GM10248 (cell line): ENCODE data around the gene TMEM132A.
"Not testable (repeated sequence)": the region's sequence is repeated elsewhere in the genome, so short reads cannot be mapped to it uniquely, and the experiment has no call there.

Experiments
- CTCF ChIA-PET: fragments of 300-600 bp; sonication (Branson Sonifier 250); formaldehyde crosslinking; extraction: SDS; loops from one replicate; lab custom pipeline; 2021; ENCODE audit warnings: antibody characterized with exemption; lab: Yijun Ruan, JAX
- POLR2A ChIA-PET: fragments of 350-650 bp; sonication (Branson Sonifier 250); formaldehyde crosslinking; extraction: SDS; loops from one replicate; lab custom pipeline; 2020; ENCODE audit warnings: antibody characterized with exemption; lab: Yijun Ruan, JAX
- DNase-seq: peaks from one replicate; pipeline ENCODE4 v3.0.0; 2012; ENCODE audit errors: extremely low spot score
- TF ChIP-seq, protein P1 (sequence below): IDR thresholded peaks from 2 replicates; pipeline ENCODE4 v1.5.1; 2012; ENCODE audit warnings: mild to moderate bottlenecking, low read depth; ENCODE audit errors: extremely low read depth, missing control alignments, control extremely low read depth

TMEM132A gene

DNA sequence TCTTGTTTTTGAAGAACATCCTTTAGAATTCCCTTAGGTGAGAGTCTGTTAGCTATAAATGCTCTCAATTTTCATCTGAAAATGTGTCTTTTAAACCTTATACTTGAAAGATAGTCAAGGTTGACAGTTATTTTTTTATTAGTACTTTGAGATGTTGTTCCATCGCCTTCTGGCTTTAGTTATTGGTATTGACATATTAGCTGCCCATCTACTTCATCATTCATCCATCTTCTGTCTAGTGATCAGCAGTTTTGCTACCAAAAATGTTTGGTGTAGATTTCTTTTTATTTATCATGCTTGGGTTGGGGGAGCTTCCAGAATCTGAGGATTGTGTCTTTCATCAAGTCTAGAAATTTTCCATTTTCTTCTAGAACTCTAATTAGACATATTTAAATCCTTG is 44.0 kb downstream of the TMEM132A start:
- ChIA-PET CTCF (interaction anchor here (1.2 to 4.3 kb wide), 5 partner anchors 8 to 19 kb away, joined by 3 to 24 read pairs (median 5); no protein-coding TSS in a partner anchor), POLR2A (no interaction called here)
- TF ChIP-seq, protein P1, sequence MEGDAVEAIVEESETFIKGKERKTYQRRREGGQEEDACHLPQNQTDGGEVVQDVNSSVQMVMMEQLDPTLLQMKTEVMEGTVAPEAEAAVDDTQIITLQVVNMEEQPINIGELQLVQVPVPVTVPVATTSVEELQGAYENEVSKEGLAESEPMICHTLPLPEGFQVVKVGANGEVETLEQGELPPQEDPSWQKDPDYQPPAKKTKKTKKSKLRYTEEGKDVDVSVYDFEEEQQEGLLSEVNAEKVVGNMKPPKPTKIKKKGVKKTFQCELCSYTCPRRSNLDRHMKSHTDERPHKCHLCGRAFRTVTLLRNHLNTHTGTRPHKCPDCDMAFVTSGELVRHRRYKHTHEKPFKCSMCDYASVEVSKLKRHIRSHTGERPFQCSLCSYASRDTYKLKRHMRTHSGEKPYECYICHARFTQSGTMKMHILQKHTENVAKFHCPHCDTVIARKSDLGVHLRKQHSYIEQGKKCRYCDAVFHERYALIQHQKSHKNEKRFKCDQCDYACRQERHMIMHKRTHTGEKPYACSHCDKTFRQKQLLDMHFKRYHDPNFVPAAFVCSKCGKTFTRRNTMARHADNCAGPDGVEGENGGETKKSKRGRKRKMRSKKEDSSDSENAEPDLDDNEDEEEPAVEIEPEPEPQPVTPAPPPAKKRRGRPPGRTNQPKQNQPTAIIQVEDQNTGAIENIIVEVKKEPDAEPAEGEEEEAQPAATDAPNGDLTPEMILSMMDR: no peak
- no peak for DNase-seq

DNA sequence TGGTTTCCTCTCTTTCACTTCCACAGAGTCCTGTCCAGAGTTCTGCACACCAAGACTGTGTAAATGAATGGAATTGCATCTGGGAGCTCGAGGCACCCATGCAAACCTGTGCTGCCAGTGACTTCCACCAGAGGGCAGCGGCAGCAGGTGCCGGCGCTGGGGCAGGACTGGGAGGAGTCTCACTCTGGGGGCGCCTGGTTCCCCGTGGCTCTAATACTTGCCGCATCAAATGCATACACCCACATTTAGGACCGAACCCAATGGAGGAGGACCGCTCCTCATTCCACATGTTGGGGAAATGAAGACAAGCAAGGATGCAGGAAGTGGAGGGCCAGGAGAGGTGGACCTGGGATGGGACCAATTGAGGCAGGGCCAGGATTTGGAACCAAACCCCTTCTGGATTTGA is 46.1 kb downstream of the TMEM132A start:
- TF ChIP-seq, protein P1: peak; percentile 90
- POLR2A ChIA-PET: no interaction called here
- CTCF ChIA-PET: interaction anchor here (0.6 to 4.3 kb wide), 33 partner anchors 9 to 217 kb away, joined by 3 to 24 read pairs (median 6); no protein-coding TSS in a partner anchor
- peak; percentile 81 for DNase-seq

GRCh38 chr11:60970890-60971289 is 46.6 kb downstream of the TMEM132A start:
- TF ChIP-seq, protein P1: no peak
- no peak for DNase-seq
- ChIA-PET POLR2A (no interaction called here), CTCF (interaction anchor here (0.6 to 4.3 kb wide), 20 partner anchors 8 to 217 kb away, joined by 3 to 24 read pairs (median 7); no protein-coding TSS in a partner anchor)

DNA sequence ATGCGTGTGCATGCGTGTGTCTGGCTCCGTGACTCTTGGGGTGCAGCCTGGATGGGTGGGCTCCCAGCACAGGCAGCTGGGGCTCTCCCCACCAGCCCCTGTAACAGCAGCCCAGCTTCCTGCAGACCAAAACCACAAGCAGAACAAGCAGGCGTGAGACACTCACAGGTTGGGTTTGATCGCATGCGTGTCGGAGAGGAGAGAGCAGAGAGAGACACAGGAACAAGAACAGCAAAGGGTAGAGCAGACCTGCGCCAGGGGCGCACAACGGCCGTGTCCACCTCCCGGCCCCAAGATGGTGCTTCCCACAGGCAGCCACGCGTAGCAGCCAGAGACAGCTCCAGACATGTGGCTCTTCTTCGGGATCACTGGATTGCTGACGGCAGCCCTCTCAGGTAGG is 47.3 kb downstream of the TMEM132A start, which contains the start of gene CD6:
TSS of gene CD6 (plus strand) at position 161 of the 400 bp plus-strand sequence. CDS start at position 347, 186 bp downstream.
- CTCF ChIA-PET: interaction anchor here (0.7 to 4.3 kb wide), 10 partner anchors 11 to 182 kb away, joined by 3 to 24 read pairs (median 4); no protein-coding TSS in a partner anchor
- POLR2A ChIA-PET: no interaction called here
- TF ChIP-seq, protein P1: no peak
- DNase-seq: no peak

DNA sequence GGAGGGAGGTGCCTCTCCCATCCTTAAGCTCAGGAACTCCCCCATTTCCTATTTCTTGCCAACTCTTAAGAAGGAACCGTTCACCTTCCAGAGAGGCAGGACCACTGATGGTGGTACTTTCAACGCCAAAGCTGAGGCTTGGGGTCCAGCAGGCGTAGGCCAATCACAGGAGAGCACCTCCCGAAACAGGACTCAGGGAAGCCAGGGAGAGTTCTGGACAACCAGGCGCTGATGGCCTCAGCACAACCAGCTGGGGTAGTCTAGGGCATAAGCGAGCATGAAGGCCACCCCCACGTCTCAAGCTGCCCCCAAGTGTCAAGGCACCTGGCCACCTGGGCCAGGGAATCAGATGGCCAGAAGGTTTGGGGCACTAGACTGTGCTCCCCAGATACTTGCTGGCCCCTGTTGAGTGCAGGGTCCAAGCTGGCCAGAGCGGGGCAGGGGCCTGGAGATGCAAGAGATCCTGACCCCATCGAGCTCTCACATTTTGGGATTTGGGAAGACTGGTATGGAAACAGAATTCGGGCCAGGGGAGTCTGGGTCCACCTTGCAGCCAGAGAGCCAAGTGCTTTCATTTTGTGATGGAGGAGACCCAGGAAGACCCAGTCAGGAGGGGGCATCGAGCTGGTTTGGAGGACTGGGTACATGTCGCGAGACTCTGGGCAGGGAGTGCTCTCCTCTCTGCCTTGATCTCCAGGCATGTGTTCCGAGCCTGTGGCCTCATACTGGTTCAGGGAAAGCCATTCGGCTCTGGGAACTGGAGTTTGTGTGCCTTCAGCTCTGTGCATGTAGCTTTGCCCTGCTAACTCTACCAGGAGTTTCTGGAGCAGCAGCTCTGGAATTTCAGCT is 48.1 kb downstream of the TMEM132A start:
- DNase-seq: no peak
- POLR2A ChIA-PET: interaction anchor here (0.6 kb wide), 1 partner anchor 279 kb away, joined by 5 read pairs; no protein-coding TSS in a partner anchor

DNA sequence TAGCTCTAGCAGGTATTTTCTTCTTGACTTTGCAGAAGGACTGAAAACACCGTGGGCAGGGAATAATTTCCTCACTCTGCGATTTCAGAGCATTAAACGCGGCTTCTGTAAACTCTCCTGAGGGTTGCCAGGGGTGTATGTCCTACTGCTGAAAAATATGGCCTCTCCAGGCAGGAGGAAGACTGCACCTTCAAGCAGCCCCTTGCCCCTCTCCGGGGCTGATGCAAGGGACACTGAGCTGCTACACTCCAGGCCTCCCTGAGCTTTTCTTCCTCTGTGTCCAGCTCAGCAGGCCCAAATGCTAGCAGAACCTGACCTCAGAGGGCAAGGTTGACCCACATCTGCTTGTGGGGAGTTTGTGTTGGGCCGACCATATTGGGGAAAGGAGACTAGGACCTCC is 49.4 kb downstream of the TMEM132A start:
- POLR2A ChIA-PET: interaction anchor here (0.6 kb wide), 1 partner anchor 35 kb away, joined by 3 read pairs; no protein-coding TSS in a partner anchor

More for the DNA sequence above, 48.1 kb downstream of the TMEM132A start:
- CTCF ChIA-PET: interaction anchor here (0.9 to 4.3 kb wide), 6 partner anchors 10 to 182 kb away, joined by 3 to 18 read pairs (median 4); no protein-coding TSS in a partner anchor
- TF ChIP-seq, protein P1: no peak

DNA sequence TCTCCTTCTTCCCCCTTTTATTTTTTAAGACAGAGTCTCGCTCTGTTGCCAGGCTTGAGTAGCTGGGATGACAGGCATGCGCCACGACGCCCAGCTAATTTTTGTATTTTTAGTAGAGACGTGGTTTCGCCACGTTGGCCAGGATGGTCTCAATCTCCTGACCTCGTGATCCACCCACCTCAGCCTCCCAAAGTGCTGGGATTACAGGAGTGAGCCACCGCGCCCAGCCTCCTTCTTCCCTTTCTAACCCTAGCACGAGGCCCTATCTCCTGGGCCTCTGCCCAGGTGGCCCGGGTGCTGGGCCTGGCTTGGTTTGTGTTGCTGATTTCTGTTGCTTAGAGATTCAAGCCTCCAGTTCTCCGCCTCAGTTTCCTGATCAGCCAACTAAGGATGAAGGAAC is 50.1 kb downstream of the TMEM132A start:
- not testable (repeated sequence) for DNase-seq
- POLR2A ChIA-PET: interaction anchor here (0.6 kb wide), 1 partner anchor 36 kb away, joined by 3 read pairs; no protein-coding TSS in a partner anchor
- CTCF ChIA-PET: interaction anchor here (1.3 to 1.4 kb wide), 2 partner anchors 21 to 214 kb away, joined by 3 to 6 read pairs; no protein-coding TSS in a partner anchor

More for the DNA sequence above, 49.4 kb downstream of the TMEM132A start:
- no peak for DNase-seq
- TF ChIP-seq, protein P1: no peak
- CTCF ChIA-PET: no interaction called here
